HG02623 (cell line): ENCODE measurements around the gene REL.
"Not testable (repeated sequence)": the region's sequence is repeated elsewhere in the genome, so short reads cannot be mapped to it uniquely, and the experiment has no call there.

Experiments used
- ATAC-seq: cut with Tn5 transposase; IDR thresholded peaks from one replicate; pipeline ENCODE4 v1.9.1; 2021; ENCODE audit warnings: moderate library complexity; ENCODE audit not compliant: unreplicated experiment

The REL gene

GRCh38 chr2:60867007-60867406, 14.4 kb upstream of the REL start:
- no peak for ATAC-seq

- no peak for ATAC-seq
These were observed 13.5 kb upstream of the REL start for GRCh38 chr2:60867848-60868247.

- ATAC-seq: no peak
These were observed 12.6 kb upstream of the REL start for GRCh38 chr2:60868589-60869273.

GRCh38 chr2:60872510-60872928, 8.9 kb upstream of the REL start:
- no peak for ATAC-seq

- peak; percentile 83 for ATAC-seq
These were observed 8.0 kb upstream of the REL start for GRCh38 chr2:60873381-60873780.

GRCh38 chr2:60875520-60875919, 5.9 kb upstream of the REL start:
- no peak for ATAC-seq

- no peak for ATAC-seq
These were observed 729 bp upstream of the REL start for GRCh38 chr2:60880643-60881046.

GRCh38 chr2:60882971-60883753, 1.8 kb downstream of the REL start:
- no peak for ATAC-seq

- ATAC-seq: no peak
These were observed 2.5 kb downstream of the REL start for GRCh38 chr2:60883896-60884295.

- ATAC-seq: no peak
These were observed 3.4 kb downstream of the REL start for GRCh38 chr2:60884800-60885199.

- ATAC-seq: no peak
These were observed 4.3 kb downstream of the REL start for GRCh38 chr2:60885683-60886082.

- ATAC-seq: no peak
These were observed 5.6 kb downstream of the REL start for GRCh38 chr2:60886991-60887390.

- no peak for ATAC-seq
These were observed 7.5 kb downstream of the REL start for GRCh38 chr2:60888853-60889252.

GRCh38 chr2:60889581-60890392, 8.4 kb downstream of the REL start:
- not testable (repeated sequence) for ATAC-seq

- no peak for ATAC-seq
These were observed 9.0 kb downstream of the REL start for GRCh38 chr2:60890393-60890707.

GRCh38 chr2:60891180-60891579, 9.8 kb downstream of the REL start:
- no peak for ATAC-seq

GRCh38 chr2:60898567-60898966, 17.2 kb downstream of the REL start:
- no peak for ATAC-seq

- ATAC-seq: peak; percentile 72
These were observed 18.0 kb downstream of the REL start for GRCh38 chr2:60899230-60899891.

GRCh38 chr2:60899892-60900249, 18.5 kb downstream of the REL start:
- peak; percentile 37 for ATAC-seq

- ATAC-seq: not testable (repeated sequence)
These were observed 19.9 kb downstream of the REL start for GRCh38 chr2:60901296-60901695.

GRCh38 chr2:60905867-60906266, 24.5 kb downstream of the REL start:
- not testable (repeated sequence) for ATAC-seq
